GM10248 (cell line): ENCODE measurements around the gene SPP2.

Experiments
- CTCF ChIA-PET: fragments of 300-600 bp; sonication (Branson Sonifier 250); formaldehyde crosslinking; extraction: SDS; loops from one replicate; lab custom pipeline; 2021; ENCODE audit warnings: antibody characterized with exemption; lab: Yijun Ruan, JAX
- POLR2A ChIA-PET: fragments of 350-650 bp; sonication (Branson Sonifier 250); formaldehyde crosslinking; extraction: SDS; loops from one replicate; lab custom pipeline; 2020; ENCODE audit warnings: antibody characterized with exemption; lab: Yijun Ruan, JAX
- DNase-seq: peaks from one replicate; pipeline ENCODE4 v3.0.0; 2012; ENCODE audit errors: extremely low spot score
- TF ChIP-seq, protein P1 (sequence below): IDR thresholded peaks from 2 replicates; pipeline ENCODE4 v1.5.1; 2012; ENCODE audit warnings: mild to moderate bottlenecking, low read depth; ENCODE audit errors: extremely low read depth, missing control alignments, control extremely low read depth

The SPP2 gene, protein sequence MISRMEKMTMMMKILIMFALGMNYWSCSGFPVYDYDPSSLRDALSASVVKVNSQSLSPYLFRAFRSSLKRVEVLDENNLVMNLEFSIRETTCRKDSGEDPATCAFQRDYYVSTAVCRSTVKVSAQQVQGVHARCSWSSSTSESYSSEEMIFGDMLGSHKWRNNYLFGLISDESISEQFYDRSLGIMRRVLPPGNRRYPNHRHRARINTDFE

DNA sequence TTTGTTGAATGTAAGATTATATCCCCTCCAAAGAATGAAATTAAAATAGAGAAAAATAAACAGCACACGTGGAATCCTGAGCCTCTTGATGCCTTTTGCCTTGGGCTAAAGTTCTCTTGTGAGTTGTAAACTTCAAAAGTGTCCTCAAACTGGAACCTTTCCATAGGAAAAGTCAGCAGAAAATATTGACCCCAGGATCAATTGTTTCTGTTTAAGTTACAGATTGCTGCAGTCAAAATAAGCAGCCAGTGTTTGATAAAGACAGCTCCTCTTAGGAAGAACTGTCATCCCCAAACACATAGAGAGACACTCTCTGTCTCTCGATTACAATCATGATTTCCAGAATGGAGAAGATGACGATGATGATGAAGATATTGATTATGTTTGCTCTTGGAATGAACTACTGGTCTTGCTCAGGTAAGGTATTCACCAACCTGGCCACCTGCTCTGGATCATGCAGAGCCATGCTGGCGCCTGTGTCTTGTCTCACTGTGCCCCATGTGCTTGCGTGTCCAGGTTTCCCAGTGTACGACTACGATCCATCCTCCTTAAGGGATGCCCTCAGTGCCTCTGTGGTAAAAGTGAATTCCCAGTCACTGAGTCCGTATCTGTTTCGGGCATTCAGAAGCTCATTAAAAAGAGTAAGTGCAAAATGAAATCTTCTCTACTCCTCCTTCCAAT, at the start of gene SPP2:
Gene SPP2, plus strand, starts transcription at position 248 of the 681 bp plus-strand sequence. Its CDS starts 85 bp downstream, at position 333.
- TF ChIP-seq, protein P1, sequence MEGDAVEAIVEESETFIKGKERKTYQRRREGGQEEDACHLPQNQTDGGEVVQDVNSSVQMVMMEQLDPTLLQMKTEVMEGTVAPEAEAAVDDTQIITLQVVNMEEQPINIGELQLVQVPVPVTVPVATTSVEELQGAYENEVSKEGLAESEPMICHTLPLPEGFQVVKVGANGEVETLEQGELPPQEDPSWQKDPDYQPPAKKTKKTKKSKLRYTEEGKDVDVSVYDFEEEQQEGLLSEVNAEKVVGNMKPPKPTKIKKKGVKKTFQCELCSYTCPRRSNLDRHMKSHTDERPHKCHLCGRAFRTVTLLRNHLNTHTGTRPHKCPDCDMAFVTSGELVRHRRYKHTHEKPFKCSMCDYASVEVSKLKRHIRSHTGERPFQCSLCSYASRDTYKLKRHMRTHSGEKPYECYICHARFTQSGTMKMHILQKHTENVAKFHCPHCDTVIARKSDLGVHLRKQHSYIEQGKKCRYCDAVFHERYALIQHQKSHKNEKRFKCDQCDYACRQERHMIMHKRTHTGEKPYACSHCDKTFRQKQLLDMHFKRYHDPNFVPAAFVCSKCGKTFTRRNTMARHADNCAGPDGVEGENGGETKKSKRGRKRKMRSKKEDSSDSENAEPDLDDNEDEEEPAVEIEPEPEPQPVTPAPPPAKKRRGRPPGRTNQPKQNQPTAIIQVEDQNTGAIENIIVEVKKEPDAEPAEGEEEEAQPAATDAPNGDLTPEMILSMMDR = no peak
- ChIA-PET POLR2A (no interaction called here), CTCF (interaction anchor here (1.3 kb wide), 1 partner anchor 49 kb away, joined by 3 read pairs; no protein-coding TSS in a partner anchor)
- no peak for DNase-seq

DNA sequence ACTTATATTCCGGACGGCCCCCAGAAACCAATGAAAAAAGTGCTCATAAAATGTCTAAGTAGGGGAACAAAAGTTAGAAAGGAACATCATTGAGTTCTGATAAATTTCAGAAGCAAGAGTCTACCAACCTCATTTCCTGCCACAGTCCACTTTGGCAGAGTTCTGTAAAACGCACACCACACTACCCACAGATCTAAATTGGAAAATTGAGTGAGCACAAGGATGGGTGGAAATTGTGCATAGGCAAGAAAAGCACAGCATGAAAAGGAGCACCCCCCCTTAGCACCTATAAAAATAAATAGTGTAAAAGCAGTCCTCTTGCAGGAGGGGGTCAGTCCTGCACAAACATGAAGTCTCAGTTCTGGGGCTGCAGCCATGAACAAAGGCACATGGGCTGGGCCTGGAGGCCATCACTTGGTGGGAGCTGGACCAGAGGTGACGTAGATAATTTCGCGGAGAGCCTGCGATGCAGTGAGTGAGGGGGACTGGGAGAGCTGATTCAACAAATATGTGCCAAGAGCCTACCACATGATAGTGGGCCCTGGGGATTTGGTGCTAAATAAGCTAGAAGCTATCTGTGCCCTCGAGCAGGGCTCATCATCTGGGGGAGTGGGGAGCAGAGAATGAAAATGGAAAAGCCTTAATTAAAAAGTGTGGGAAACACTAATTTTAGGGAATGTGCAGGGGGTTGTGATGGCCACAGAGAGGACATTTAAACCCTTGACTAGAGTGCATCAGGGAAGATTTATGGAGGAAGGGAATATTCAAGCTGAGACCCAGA, 48.9 kb upstream of the SPP2 start:
- TF ChIP-seq, protein P1 = no peak
- POLR2A ChIA-PET = no interaction called here
- CTCF ChIA-PET = no interaction called here
- DNase-seq = no peak

DNA sequence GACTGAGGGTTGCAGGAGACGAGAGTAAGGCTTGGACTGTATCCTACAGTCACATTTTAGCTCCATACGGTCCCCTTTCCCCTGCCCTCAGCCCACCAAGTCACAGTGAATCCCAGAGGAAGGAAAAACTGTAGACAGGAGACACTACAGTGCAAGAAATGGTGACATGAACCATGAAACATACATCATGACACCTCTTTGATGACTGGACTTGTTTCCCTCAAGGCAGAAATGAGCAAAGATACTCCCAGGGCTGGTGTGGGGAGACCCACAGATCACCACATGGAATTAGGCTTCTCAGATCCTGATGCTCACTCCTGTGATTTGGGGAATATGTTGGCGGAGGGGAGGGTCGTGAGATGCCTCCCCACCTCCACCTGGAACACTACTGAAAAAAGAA, 48.2 kb upstream of the SPP2 start:
- DNase-seq = no peak
- ChIA-PET POLR2A (no interaction called here), CTCF (no interaction called here)
- TF ChIP-seq, protein P1 = no peak

DNA sequence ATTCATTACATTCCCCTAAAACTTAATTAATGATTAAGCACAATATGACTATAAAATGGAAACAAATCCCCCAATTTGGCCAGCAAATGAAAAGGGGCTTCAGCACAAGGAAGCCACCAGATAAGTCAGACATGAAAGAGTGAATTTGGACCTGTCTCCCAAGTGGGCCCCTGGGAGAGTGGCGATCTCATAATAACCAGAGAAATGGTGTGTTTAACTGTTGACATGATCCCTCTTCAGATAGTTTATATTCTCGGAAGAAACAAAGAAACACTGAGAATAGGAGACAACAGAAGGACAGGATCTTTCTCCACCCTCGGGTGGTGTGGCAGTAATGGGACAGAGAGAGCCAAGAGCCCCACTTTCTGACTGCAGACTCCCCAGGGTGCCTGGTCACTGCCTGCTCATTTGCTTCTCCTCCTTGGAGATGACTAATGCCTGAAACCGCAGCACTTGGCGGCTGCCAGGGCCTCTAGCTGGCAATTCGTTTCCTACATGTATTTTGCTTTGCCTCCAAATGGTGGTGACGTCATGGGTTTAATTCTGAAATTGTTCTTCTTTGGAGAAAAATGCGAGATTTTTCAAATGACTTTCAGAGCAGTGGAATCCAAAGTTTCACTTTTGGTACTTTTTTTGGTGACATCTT, 46.4 kb upstream of the SPP2 start:
- no peak for DNase-seq
- TF ChIP-seq, protein P1 = no peak
- ChIA-PET CTCF (no interaction called here), POLR2A (no interaction called here)

DNA sequence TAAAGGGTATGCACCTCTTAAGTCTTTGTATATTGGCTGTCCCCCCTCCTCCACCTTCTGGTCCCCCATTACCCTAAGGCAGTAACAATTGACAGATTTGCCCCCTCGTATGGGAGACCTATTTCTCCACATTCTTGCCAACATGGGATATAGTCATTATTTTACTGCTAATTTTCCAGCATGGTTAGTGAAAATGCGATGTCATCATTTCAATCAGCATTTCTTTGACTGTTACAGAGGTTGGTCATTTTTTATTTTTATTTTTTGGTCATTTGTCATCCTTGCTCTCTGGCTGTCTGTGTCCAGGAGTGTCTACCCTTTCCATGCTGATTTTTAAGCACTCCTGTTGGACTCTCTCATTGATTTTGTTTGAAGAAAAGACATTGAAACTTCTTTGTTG, 45.4 kb upstream of the SPP2 start:
- ChIA-PET POLR2A (no interaction called here), CTCF (no interaction called here)
- TF ChIP-seq, protein P1 = no peak
- no peak for DNase-seq

DNA sequence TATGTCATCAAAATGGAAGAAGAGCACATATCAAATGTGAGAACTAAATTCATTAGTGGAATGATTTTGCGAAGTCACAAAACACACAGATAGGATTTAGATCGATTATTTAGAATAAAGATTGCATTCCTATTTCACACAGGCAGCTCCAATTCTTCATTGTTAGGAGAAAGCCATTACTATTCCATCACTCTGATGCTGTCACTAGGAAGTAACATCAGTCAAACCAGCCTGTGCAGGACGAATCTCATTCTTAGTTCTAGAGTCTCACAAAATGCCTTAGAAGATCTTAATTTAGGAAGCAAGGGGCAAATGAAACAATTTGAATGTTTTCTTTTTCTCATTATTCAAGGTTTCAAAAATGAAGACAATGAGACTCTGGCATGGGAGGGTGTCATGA, 44.0 kb upstream of the SPP2 start:
- POLR2A ChIA-PET = no interaction called here

More for the DNA sequence above, 44.0 kb upstream of the SPP2 start:
- TF ChIP-seq, protein P1 = no peak
- CTCF ChIA-PET = interaction anchor here (1.2 kb wide), 1 partner anchor 22 kb away, joined by 4 read pairs; no protein-coding TSS in a partner anchor
- no peak for DNase-seq
